HepG2 (cell line): ENCODE data around the gene SLC6A17. TPM values are rescaled to one million over a fixed set of nuclear protein-coding genes. Genes with fewer than 3 reads are reported as not detected.

Experiments used
- ATAC-seq: fragments of 200-7000 bp; cut with Tn5 transposase; 3 replicates; pipeline ENCODE4 v1.9.1; 2020; ENCODE audit warnings: mild to moderate bottlenecking, moderate library complexity
- BruUV-seq: library from RNA; stranded (reverse); fragments of 400-500 nt; replicated peaks from 2 replicates; lab custom pipeline; 2021; lab: Mats Ljungman, UMichigan
- CTCF ChIA-PET: fragments of 300-600 bp; formaldehyde crosslinking; extraction: SDS; loops from one replicate; lab custom pipeline; 2021; ENCODE audit warnings: low total read pairs, inconsistent platforms, low intra/inter-chr PET ratio; lab: Yijun Ruan, JAX
- POLR2A ChIA-PET: fragments of 350-600 bp; sonication (Branson Sonifier 250); formaldehyde crosslinking; loops from one replicate; lab custom pipeline; 2020; ENCODE audit warnings: antibody characterized with exemption, inconsistent platforms; lab: Yijun Ruan, JAX
- DNase-seq: peaks from one replicate; pipeline ENCODE4 v3.0.0-alpha.2; 2015; ENCODE audit warnings: low spot score
- FAIRE-seq: peaks from 3 replicates; lab custom pipeline; 2011; peaks lifted over from hg19 to GRCh38; lab: Jason Lieb, UNC
- H2AFZ ChIP-seq: one replicate; pipeline ENCODE4 v1.6.1; 2011; ENCODE audit warnings: low read length, inconsistent platforms
- H3K27ac ChIP-seq: fragments of 300-600 bp; 3 replicates; pipeline ENCODE4 v1.8.0; 2011; ENCODE audit warnings: mixed run types, mild to moderate bottlenecking, mixed read lengths, low read length, inconsistent platforms; ENCODE audit not compliant: insufficient read depth; ENCODE audit errors: extremely low read length
- H3K27me3 ChIP-seq, 2 experiments: fragments of 200-600 bp in 1 of 2; 2 replicates in 1 of 2; 3 replicates in 1 of 2; pipeline versions ENCODE4 v1.6.0 to v1.8.0; 2011; ENCODE audit warnings: low read length in 2 of 2, mild to moderate bottlenecking in 2 of 2, moderate library complexity in 2 of 2, inconsistent platforms in 1 of 2; ENCODE audit not compliant: insufficient read depth in 2 of 2, control insufficient read depth in 1 of 2
- H3K36me3 ChIP-seq, 2 experiments: fragments of 200-600 bp in 1 of 2; replicated peaks in 1 of 2; 2 replicates in 1 of 2; 3 replicates in 1 of 2; pipeline versions ENCODE4 v1.5.1 to v1.8.0; 2011; ENCODE audit warnings: low read length in 2 of 2, inconsistent platforms in 1 of 2; ENCODE audit not compliant: insufficient read depth in 2 of 2, control insufficient read depth in 1 of 2
- H3K4me1 ChIP-seq: 2 replicates; pipeline ENCODE4 v1.5.1; 2012; ENCODE audit warnings: low read length, inconsistent platforms; ENCODE audit not compliant: insufficient read depth
- H3K4me2 ChIP-seq: 2 replicates; pipeline ENCODE4 v1.6.0; 2011; ENCODE audit warnings: low read depth, low read length, inconsistent platforms
- H3K4me3 ChIP-seq, 3 experiments: fragments of 200-600 bp in 1 of 3; sonication (generic), shearing (Covaris generic) in 1 of 3; replicated peaks in 1 of 3; 2 replicates each; pipeline ENCODE4 v1.5.1; 2011 to 2016; ENCODE audit warnings: low read length in 3 of 3, inconsistent platforms in 2 of 3, low read depth in 2 of 3, mild to moderate bottlenecking in 2 of 3, control low read depth in 1 of 3, mixed read lengths in 1 of 3; ENCODE audit not compliant: insufficient read depth in 1 of 3
- H3K79me2 ChIP-seq: one replicate; pipeline ENCODE4 v1.6.1; 2011; ENCODE audit warnings: low read length, inconsistent platforms; ENCODE audit not compliant: insufficient read depth
- H3K9ac ChIP-seq: 2 replicates; pipeline ENCODE4 v1.6.0; 2011; ENCODE audit warnings: mild to moderate bottlenecking, low read depth, low read length, inconsistent platforms; ENCODE audit not compliant: insufficient read depth
- H3K9me3 ChIP-seq: 2 replicates; pipeline ENCODE4 v1.5.1; 2012; ENCODE audit warnings: mild to moderate bottlenecking, low read length
- H4K20me1 ChIP-seq: 2 replicates; pipeline ENCODE4 v1.6.0; 2011; ENCODE audit warnings: inconsistent platforms, mild to moderate bottlenecking, low read length, moderate library complexity; ENCODE audit not compliant: insufficient read depth
- CEBPB ChIP-seq: IDR thresholded peaks from 2 replicates; pipeline ENCODE4 v1.6.1; 2011; ENCODE audit warnings: low read depth, low read length, improper control_type of control experiment, borderline replicate concordance
- CENPT ChIP-seq: sonication (generic); formaldehyde crosslinking; IDR thresholded peaks from 2 replicates; pipeline ENCODE4 v1.8.0; 2022; ENCODE audit warnings: low read depth, mild to moderate bottlenecking, moderate library complexity, missing genetic modification reagents
- ELF4 ChIP-seq: sonication (generic); formaldehyde crosslinking; IDR thresholded peaks from 2 replicates; pipeline ENCODE4 v1.5.0; 2020; ENCODE audit warnings: missing genetic modification reagents, mild to moderate bottlenecking, moderate library complexity, borderline replicate concordance
- GATAD2A ChIP-seq: IDR thresholded peaks from 2 replicates; pipeline ENCODE4 v1.6.1; 2016
- GMEB1 ChIP-seq: sonication (generic); formaldehyde crosslinking; IDR thresholded peaks from 2 replicates; pipeline ENCODE4 v1.5.1; 2020; ENCODE audit warnings: missing genetic modification reagents, mild to moderate bottlenecking, borderline replicate concordance
- MAX ChIP-seq: IDR thresholded peaks from 2 replicates; pipeline ENCODE4 v1.6.1; 2012; ENCODE audit warnings: inconsistent platforms
- NFYB ChIP-seq: sonication (generic); formaldehyde crosslinking; IDR thresholded peaks from 2 replicates; pipeline ENCODE4 v1.4.0; 2020; ENCODE audit warnings: missing genetic modification reagents
- REXO4 ChIP-seq: sonication (generic); formaldehyde crosslinking; IDR thresholded peaks from 2 replicates; pipeline ENCODE4 v1.8.0; 2022; ENCODE audit warnings: missing genetic modification reagents, mild to moderate bottlenecking, borderline replicate concordance
- ZNF18 ChIP-seq: sonication (generic); formaldehyde crosslinking; IDR thresholded peaks from 2 replicates; pipeline ENCODE4 v1.8.0; 2022; ENCODE audit warnings: mild to moderate bottlenecking, missing genetic modification reagents; ENCODE audit not compliant: insufficient replicate concordance
- ZNF326 ChIP-seq: sonication (generic); formaldehyde crosslinking; IDR thresholded peaks from 2 replicates; pipeline ENCODE4 v1.4.0; 2020; ENCODE audit warnings: missing genetic modification reagents, borderline replicate concordance
- ZNF740 ChIP-seq: sonication (generic); formaldehyde crosslinking; IDR thresholded peaks from 2 replicates; pipeline ENCODE4 v1.4.0; 2020; ENCODE audit warnings: missing genetic modification reagents
- ZNF790 ChIP-seq: sonication (generic); formaldehyde crosslinking; IDR thresholded peaks from 2 replicates; pipeline ENCODE4 v1.8.0; 2022; ENCODE audit warnings: missing genetic modification reagents, mild to moderate bottlenecking, borderline replicate concordance
- ZSCAN22 ChIP-seq: sonication (generic); formaldehyde crosslinking; IDR thresholded peaks from 2 replicates; pipeline ENCODE4 v1.4.0; 2020; ENCODE audit warnings: mild to moderate bottlenecking, missing genetic modification reagents
- WGBS: methylation state at CpG from one replicate; pipeline ENCODE4 v1.1.6; 2017; ENCODE audit warnings: low lambda C conversion rate; 5-methylcytosine and 5-hydroxymethylcytosine counted together
- in situ Hi-C: cut with HindIII; loops from 2 replicates; pipeline ENCODE4 v1.10.0; 2017; ENCODE audit warnings: low pct_unique_long_range_greater_than_20kb; ENCODE audit not compliant: extremely low pct_ligation_motif_present
- intact Hi-C: fragments of 100-400 bp; cut with micrococcal nuclease; formaldehyde crosslinking; loops from one replicate; pipeline ENCODE4 v1.10.0; 2022; ENCODE audit not compliant: unreplicated experiment
- polyA plus RNA-seq, 8 experiments: library from polyadenylated mRNA; depleted of rRNA in 3 of 8; stranded (reverse) in 7 of 8; unstranded in 1 of 8; fragments of >200 nt; fragmentation: Illumina TruSeq in 4 of 8; extraction: Trizol in 4 of 8; gene quantifications; 2 replicates each; pipeline versions ENCODE4 v1.2.1 to v1.2.3, GENCODE V29; 2011 to 2016; ENCODE audit warnings: low read depth in 4 of 8, missing spikeins in 1 of 8, mixed read lengths in 1 of 8; ENCODE audit not compliant: insufficient read depth in 1 of 8
- total RNA-seq, 5 experiments: library from RNA; depleted of rRNA; stranded (reverse); fragments of >200 nt; fragmentation: Illumina TruSeq; extraction: Trizol; gene quantifications; 2 replicates each; pipeline ENCODE4 v1.2.3, GENCODE V29; 2016; ENCODE audit warnings: low read depth in 1 of 5

SLC6A17 gene
- total and polyA plus RNA-seq, 2 of the 13 experiments (the other 11 are each of a cell fraction or from before 2014, with no cell fraction given), result not detected

GRCh38 chr1:110111081-110111480, 39.2 kb upstream of the SLC6A17 start (continued):
- TF ChIP-seq GMEB1 (CRISPR knock-in tag), result no peak
- TF ChIP-seq ZNF740 (CRISPR knock-in tag), result no peak
- TF ChIP-seq MAX, result no peak
- TF ChIP-seq REXO4 (CRISPR knock-in tag), result no peak

GRCh38 chr1:110112143-110112542, 38.2 kb upstream of the SLC6A17 start, which contains the start of gene UBL4B:
TSS of gene UBL4B (plus strand) at chr1:110112443. CDS start at chr1:110112535, 92 bp downstream.
- Histone ChIP-seq H3K4me1 (no peaks in the 10 kb centered on the region), H4K20me1 (no peaks in the 10 kb centered on the region), H3K4me3 (no peak within 1 kb of the TSS), H3K27me3 (peaks cover 6 to 54% of the 10 kb centered on the region in 2 experiments; a peak in 3 of 5 replicates), H3K27ac (no peak within 1 kb of the TSS), H3K79me2 (no peaks in the 10 kb centered on the region), H3K9me3 (no peaks in the 10 kb centered on the region), H3K4me2 (no peak within 1 kb of the TSS), H3K9ac (no peak within 1 kb of the TSS), H2AFZ (no peak within 1 kb of the TSS), H3K36me3 (no peaks in the 10 kb centered on the region)
- in situ Hi-C loops (no loop called here), intact Hi-C loops (no loop called here)
- BruUV-seq, result no TSS peak
- 25% methylated on average over 5 of the region's 5 CpGs for WGBS
- DNase-seq (no peak), FAIRE-seq (no peak), ATAC-seq (no peak)
- ChIA-PET CTCF (no interaction called here), POLR2A (no interaction called here)
- TF ChIP-seq CENPT (no peak), GATAD2A (CRISPR knock-in tag) (no peak), ZSCAN22 (no peak), ELF4 (no peak), ZNF326 (no peak), CEBPB (no peak), ZNF18 (CRISPR knock-in tag) (no peak), NFYB (CRISPR knock-in tag) (no peak), ZNF790 (CRISPR knock-in tag) (no peak)
